Activated T-helper 1 cell treated with Interleukin-2 at 50 U/mL for 16 hours (primary cell): ENCODE data around the gene BRSK2.
"Not testable (repeated sequence)": the region's sequence is repeated elsewhere in the genome, so short reads cannot be mapped to it uniquely, and the experiment has no call there.

Experiments used
- DNase-seq: peaks from one replicate; pipeline ENCODE4 v3.0.0-alpha.2; 2020; ENCODE audit warnings: low read depth

BRSK2 gene

DNA sequence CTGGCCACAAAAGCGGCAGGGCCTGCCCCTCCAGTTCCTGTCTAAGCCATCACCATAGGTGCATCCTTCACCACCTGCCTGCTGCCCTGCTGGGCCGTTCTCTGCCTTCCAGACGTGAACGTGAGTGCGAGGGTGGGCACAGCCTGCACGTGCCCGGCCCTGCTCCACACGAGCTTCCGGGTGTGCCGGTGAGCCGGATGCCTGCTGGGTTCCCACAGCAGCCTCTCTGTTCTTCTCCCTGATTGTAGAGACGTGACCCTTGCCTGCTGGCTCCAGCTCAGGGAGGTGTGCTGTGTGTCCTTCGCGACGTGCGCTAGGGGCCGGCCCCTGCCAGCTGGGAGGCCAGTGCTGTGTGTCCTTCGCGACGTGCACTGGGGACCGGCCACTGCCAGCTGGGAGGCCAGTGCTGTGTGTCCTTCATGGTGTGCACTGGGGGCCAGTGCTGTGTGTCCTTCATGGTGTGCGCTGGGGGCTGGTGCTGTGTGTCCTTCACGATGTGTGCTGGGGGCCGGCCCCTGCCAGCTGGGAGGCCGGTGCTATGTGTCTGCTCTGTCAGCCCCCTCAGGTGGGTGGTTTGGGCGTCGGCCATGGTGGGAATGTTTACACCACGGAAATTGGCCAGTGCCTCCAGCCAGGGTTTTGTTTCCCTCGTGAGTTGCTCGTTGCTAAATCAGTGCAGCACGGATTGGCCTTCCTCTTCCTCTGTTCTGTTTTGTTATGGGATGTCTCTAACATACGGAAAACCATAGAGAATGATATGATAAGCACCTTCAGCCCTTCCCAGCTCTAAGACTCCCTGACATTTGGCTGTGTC lies 35.4 kb upstream of the BRSK2 start:
- no peak for DNase-seq

GRCh38 chr11:1356007-1356435 lies 33.7 kb upstream of the BRSK2 start:
- no peak for DNase-seq

DNA sequence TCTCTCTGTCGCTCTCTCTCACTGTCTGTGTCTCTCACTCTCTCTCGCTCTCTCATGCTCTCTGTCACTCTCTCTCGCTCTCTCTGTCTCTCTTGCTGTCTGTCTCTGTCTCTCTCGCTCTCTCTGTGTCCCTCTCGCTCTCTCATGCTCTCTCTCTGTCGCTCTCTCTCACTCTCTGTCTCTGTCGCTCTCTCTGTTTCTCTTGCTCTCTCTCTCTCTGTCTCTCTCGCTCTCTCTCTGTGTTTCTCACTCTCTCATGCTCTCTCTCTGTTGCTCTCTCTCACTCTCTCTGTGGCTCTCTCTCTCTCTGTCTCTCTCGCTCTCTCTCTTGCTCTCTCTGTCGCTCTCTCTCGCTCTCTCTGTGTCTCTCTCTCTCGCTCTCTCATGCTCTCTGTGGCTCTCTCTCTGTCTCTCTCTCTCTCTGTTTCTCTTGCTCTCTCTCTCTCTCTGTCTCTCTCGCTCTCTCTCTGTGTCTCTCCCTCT lies 33.2 kb upstream of the BRSK2 start:
- DNase-seq, result no peak

DNA sequence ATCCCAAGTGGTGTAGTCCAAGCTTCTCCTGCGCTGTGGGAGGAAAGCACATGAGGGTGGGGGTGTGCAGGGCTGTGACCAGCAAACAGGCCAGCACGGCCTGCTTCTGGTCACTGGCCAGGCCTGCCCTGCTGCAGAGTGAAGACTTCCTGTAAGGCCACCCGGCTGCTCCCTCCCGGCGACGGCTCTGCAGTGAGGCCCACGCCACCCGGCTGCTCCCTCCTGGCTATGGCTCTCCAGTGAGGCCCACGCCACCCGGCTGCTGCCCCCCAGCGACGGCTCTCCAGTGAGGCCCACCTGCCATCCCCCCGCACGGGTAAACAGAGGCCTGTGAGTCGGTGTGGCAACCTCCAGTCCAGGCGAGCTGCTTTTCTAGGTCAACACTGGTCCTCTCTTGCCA lies 31.4 kb upstream of the BRSK2 start:
- no peak for DNase-seq

DNA sequence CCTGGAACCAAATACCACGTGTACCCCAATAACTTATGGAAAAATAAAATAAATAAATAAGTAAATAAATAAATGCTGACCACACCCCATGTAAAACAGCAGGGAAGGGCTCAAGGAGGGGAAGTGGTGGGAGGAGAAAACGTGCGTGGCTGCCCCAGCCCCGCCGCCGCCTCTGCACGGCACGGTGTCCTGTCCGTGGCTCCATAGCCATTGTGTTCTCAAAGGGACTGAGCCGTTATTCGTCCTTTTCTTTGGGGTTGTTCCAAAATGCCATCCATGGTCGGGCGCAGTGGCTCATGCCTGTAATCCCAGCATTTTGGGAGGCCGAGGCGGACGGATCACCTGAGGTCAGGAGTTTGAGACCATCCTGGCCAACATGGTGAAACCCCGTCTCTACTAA lies 30.8 kb upstream of the BRSK2 start:
- not testable (repeated sequence) for DNase-seq

- no peak for DNase-seq
Measured at GRCh38 chr11:1359556-1359955, 30.2 kb upstream of the BRSK2 start.

DNA sequence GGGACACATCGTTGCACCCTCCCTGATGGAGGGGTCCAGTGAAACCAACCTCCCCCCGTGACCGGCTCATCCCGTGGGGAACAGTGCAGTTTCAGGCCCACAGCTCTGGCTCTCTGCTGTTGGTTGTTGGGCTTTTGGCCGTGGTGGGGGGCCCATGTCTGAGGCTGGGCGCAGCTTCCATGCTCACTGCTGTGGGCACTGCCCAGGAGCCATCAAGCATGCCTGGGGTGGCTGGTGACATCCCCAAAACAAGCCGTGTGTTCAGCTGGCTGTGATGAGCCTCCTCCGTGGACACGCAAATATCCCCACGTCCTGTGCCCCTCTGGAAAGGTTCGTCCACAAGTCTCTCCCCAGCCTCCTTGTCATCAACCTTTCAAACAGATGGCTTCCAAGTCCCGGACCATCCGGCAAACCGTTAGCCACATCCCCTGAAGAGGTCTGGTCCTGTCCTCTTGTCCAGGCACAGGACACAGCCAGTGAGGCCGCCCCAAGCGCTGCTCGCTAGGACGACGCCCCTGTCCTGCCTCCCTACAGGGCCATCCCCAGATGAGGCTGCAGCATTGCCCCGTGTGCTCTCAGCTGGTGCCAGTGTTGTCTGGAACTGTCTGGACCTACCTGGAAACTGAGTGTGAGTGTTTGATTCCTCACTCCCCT lies 29.4 kb upstream of the BRSK2 start:
- DNase-seq, result no peak

DNA sequence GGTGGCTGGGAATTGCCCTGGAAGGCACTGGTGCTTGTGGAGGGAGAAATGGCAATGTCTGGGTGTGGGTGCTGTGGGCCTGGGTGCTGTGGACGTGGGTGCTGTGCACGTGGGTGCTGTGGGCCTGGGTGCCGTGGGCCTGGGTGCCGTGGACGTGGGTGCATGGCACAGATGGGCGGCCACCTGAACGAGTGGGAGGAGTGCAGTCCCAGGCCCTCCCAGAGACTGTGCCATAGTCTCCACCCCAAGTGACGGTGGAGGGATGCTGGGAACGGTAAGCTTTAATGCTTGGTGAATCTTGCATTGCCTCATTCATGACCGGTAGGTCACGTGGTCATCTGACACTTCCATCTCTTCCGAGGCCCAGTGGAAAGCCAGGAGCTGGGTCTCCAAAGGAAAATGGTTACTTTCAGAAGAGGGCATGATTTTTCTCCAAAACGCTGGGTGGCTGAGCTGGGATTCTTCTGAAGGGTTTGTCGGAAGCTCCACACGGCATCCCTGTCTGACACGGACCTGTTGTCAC lies 28.8 kb upstream of the BRSK2 start:
- DNase-seq, result no peak

- DNase-seq, result no peak
Measured at GRCh38 chr11:1361882-1362281, 27.9 kb upstream of the BRSK2 start.

DNA sequence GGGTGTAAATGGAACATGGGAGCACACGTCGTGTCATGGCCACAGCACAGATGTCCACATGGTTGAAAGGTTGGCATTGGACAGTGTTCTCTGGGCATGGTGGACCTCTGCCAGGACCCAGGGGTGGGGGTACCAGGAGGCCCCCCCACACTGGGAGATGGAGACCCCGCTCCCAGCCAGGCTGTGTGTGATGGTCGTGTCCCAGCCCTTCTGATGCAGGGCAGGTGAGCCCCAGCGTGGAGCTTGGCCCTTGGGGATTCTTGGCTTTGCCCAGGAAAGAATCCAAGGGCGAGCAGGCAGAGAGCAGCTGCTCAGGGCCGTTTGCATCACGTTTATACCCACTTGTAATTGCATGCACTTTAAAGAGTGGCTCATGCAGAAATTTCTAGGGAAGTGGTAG lies 22.0 kb upstream of the BRSK2 start:
- no peak for DNase-seq

- DNase-seq, result no peak
Measured at GRCh38 chr11:1368216-1368615, 21.5 kb upstream of the BRSK2 start.

GRCh38 chr11:1368966-1369365 lies 20.8 kb upstream of the BRSK2 start:
- no peak for DNase-seq

- no peak for DNase-seq
Measured at GRCh38 chr11:1369371-1370005, 20.2 kb upstream of the BRSK2 start.

- no peak for DNase-seq
Measured at GRCh38 chr11:1370186-1371025, 19.3 kb upstream of the BRSK2 start.

DNA sequence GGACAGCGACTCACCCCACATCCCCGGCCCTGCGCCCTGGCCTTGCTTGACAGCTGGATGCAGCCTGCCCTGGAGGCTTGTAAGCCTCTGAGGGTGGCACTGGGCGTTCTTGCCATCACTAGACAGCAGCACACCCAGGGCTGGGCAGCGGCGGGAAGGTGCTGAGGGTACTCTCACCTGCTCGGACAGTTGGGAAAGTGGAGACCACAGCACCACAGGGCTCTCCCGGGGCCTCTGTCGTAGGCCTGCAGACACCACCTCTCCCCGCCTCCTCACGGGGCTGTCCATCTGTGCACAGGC lies 18.8 kb upstream of the BRSK2 start:
- no peak for DNase-seq

DNA sequence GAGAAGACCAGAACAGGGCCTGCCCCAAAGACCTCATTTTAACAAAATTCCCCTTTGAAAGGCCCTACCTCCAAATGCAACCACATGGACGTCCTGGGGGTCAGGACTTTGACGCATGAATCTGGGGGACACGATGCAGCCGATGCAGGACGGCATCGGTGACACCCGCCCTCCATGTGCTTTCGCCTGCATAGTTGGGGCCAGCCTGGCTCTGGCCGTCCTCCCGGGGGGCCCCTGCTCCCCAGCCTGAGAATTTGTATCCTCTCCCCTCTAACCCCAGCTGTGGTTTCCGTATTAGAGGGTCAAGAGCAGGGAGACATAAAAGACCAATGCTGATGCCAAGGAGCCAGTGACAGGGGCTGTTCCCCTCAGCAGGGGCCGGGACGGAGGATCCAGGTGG lies 18.4 kb upstream of the BRSK2 start:
- no peak for DNase-seq

- DNase-seq, result no peak
Measured at GRCh38 chr11:1371836-1372465, 17.8 kb upstream of the BRSK2 start.

GRCh38 chr11:1372660-1373059 lies 17.1 kb upstream of the BRSK2 start:
- no peak for DNase-seq

DNA sequence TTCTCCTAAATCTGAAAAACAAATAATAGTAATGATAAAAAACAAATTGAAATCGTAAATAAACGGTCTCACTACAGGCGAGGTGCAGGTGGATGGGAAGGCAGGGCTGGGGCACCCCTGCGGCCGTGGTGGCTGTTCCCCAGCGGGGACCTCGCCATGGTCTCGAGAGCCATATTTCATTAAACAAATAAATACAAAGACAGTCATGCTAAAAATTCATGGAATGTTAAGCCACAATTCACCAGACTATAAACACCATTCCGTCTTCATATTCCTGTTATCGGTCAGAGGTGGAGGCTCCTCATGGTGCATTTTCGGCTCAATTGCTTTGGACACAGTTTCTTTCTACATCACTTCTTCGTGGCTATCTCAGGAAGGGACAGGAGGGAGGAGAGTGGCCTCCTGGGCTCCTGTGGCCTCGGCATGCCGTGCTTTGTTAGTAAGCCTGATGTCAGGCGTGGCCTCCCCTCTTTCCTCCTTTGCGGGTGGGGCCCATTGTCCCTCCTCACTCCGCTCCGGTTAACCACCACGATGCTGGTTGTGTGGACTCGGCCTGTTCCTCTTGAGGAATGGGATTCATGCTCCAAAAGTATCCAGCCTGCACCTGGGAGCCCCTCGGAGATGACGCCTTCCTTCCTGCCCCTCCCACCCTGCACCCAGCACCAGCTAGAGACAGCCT lies 16.1 kb upstream of the BRSK2 start:
- no peak for DNase-seq

- DNase-seq, result no peak
Measured at GRCh38 chr11:1375161-1375954, 14.4 kb upstream of the BRSK2 start.
